HG02981 (cell line): Measurements from ENCODE around the gene ZSCAN16.

Experiments used
- ATAC-seq: cut with Tn5 transposase; IDR thresholded peaks from one replicate; pipeline ENCODE4 v1.9.1; 2021; ENCODE audit warnings: mild to moderate bottlenecking, moderate library complexity; ENCODE audit not compliant: unreplicated experiment

The ZSCAN16 gene

GRCh38 chr6:28167926-28168325, 43.5 kb downstream of the ZSCAN16 start:
- ATAC-seq: no peak

DNA sequence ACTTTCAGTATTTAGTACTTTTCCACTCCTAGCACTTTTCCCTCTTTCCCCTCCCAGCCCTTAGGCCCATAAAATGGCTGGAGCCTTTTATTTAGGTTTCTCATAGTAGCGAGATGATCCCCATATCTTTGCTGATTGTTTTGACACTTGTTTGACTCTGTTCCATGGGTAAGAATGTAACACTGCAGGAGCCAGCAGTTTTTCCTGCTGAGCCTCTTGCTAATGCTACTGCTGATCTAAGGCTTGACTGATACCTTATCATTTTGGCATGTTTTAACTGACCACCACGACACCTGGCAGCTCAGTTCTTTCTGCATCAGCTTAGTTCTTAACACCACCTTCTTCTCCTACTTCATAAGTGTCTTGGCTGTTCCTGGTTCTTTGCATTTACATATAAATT, 46.9 kb downstream of the ZSCAN16 start:
- no peak for ATAC-seq

- no peak for ATAC-seq
These were observed 47.6 kb downstream of the ZSCAN16 start for GRCh38 chr6:28172006-28172405.

DNA sequence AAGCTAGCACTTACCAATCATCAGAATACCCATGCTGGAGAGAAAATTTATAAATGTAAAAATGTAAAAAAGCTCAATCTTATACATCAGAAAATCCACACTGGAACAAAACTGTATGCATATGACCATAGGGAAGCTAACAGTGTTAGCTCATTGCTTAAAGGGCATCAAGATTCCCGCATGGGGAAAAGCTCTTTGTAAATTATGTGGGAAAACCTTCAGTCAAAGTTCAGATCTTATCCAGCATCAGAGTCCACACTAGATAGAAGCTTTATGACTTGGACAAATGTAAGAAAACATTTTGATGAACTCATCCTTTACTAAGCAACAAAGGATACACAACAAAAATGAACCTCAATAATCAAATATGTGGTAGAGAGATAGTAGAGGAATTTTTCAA, 52.0 kb downstream of the ZSCAN16 start:
- no peak for ATAC-seq
